ENCODE measurements around the gene STK38L. TPM values are rescaled to one million over a fixed set of nuclear protein-coding genes. Genes with fewer than 3 reads are reported as not detected.
A peak's percentile ranks its signal among the peaks of the same experiment; 100 is the strongest.

The STK38L gene
- total and polyA plus RNA-seq, 10 of the 15 experiments (the other 5 are each of a cell fraction or from before 2014, with no cell fraction given): 43.0 to 154 (median 115) TPM

- Histone ChIP-seq H3K27me3 (replicated peaks in 1 of 2; ENCODE audit: control insufficient read depth in 2 of 2, insufficient read depth in 2 of 2, low read length in 1 of 2) (no peaks in the 10 kb centered on the region), H3K4me3 (no peak overlapping the region), H3K4me1 (ENCODE audit: control insufficient read depth, insufficient read depth, low read length) (peaks cover 43% of the 10 kb centered on the region), H3K27ac (ENCODE audit: control insufficient read depth, insufficient read depth) (peak overlapping the region; percentile 96), H2AFZ (ENCODE audit: control insufficient read depth, low read depth, low read length) (peak overlapping the region; percentile 15; the same call in 1 of the 2 replicates), H3K9ac (ENCODE audit: control insufficient read depth, insufficient read depth, low read length) (peak overlapping the region; percentile 62), H3K79me2 (ENCODE audit: control insufficient read depth, insufficient read depth, low read length) (no peaks in the 10 kb centered on the region), H4K20me1 (ENCODE audit: control insufficient read depth, insufficient read depth) (no peaks in the 10 kb centered on the region), H3K36me3 (ENCODE audit: control insufficient read depth in 2 of 2, insufficient read depth in 2 of 2, low read length in 1 of 2) (no peaks in the 10 kb centered on the region), H3K9me3 (replicated peaks; ENCODE audit: control insufficient read depth, insufficient read depth, low read length) (no peaks in the 10 kb centered on the region; the same call in 1 of the 3 replicates), H3K4me2 (ENCODE audit: control insufficient read depth, insufficient read depth) (peak overlapping the region; percentile 90)
- FAIRE-seq (peak; percentile 85), DNase-seq (ENCODE audit: low read depth, low spot score) (peak; percentile 90), ATAC-seq (peak; percentile 85)
- SMC1A ChIA-PET (ENCODE audit: uncharacterized antibody, unreplicated experiment): interaction anchor here (0.7 to 7.9 kb wide), 25 partner anchors 11 to 196 kb away, joined by 3 to 145 read pairs (median 7); partner anchors contain the start of gene STK38L
- POLR2A ChIA-PET: interaction anchor here (0.5 to 6.0 kb wide), 14 partner anchors 11 to 198 kb away, joined by 3 to 70 read pairs (median 4); partner anchors contain the start of genes MED21 and STK38L
- in situ Hi-C loops (cut with MboI) (no loop called here), intact Hi-C loops (cut with micrococcal nuclease; ENCODE audit: unreplicated experiment) (loop anchor here (1.0 to 5.0 kb wide), 6 partner anchors 12 to 87 kb away; partner anchors contain the start of gene STK38L)
- WGBS (ENCODE audit: insufficient coverage, insufficient replicate concordance, low lambda C conversion rate, missing lambda C conversion rate): 0% methylated on average over 4 of the region's 4 CpGs
- RAD21 ChIA-PET (ENCODE audit: unreplicated experiment): interaction anchor here (0.6 to 10.2 kb wide), 27 partner anchors 8 to 204 kb away, joined by 3 to 73 read pairs (median 8); partner anchors contain the start of gene STK38L
- CTCF ChIA-PET: interaction anchor here (1.1 to 4.4 kb wide), 12 partner anchors 12 to 205 kb away, joined by 3 to 66 read pairs (median 4); no protein-coding TSS in a partner anchor
- BruUV-seq (replicated peaks): TSS peak; percentile 61
- peak; percentile 3; the same call in 1 of the 2 replicates for TF ChIP-seq RAD21 (IDR thresholded peaks at IDR 0.05; ENCODE audit: insufficient read depth, low read depth, low read length)
- TF ChIP-seq CEBPB (IDR thresholded peaks at IDR 0.05; ENCODE audit: borderline replicate concordance in 1 of 2, low read depth in 2 of 2, low read length in 2 of 2): no peak
- peak; percentile 64 for TF ChIP-seq RUNX3 (IDR thresholded peaks at IDR 0.05; ENCODE audit: low read length)
- no peak for TF ChIP-seq POLR2AphosphoS2 (IDR thresholded peaks at IDR 0.05; ENCODE audit: low read depth, low read length)
- TF ChIP-seq KDM1A (IDR thresholded peaks at IDR 0.05; ENCODE audit: borderline replicate concordance): no peak
- TF ChIP-seq TAF1 (IDR thresholded peaks at IDR 0.05; ENCODE audit: borderline replicate concordance, low read depth, low read length): 0 out of 2 replicates have a peak, but pooled peaks have one; percentile 42
- TF ChIP-seq CBX3 (IDR thresholded peaks at IDR 0.05; ENCODE audit: borderline replicate concordance, low read depth): no peak
- no peak for TF ChIP-seq HDAC2 (IDR thresholded peaks at IDR 0.05)
- TF ChIP-seq SIX5 (IDR thresholded peaks at IDR 0.05; ENCODE audit: low read depth, low read length, severe bottlenecking): peak; percentile 14
- TF ChIP-seq REST (IDR thresholded peaks at IDR 0.05; ENCODE audit: low read depth, low read length): no peak
- 0 out of 2 replicates have a peak, but pooled peaks have one; percentile 19 for TF ChIP-seq POLR2A (IDR thresholded peaks at IDR 0.05; ENCODE audit: low read depth, low read length)
- TF ChIP-seq RFX5 (IDR thresholded peaks at IDR 0.05; ENCODE audit: low read depth, low read length): no peak
- TF ChIP-seq WRNIP1 (IDR thresholded peaks at IDR 0.05; ENCODE audit: borderline replicate concordance, low read depth, low read length): no peak
- no peak for TF ChIP-seq GATAD2B (conservative IDR thresholded peaks at IDR 0.05; ENCODE audit: low read depth)
- TF ChIP-seq PAX5 (IDR thresholded peaks at IDR 0.05; ENCODE audit: borderline replicate concordance, low read depth, low read length): peak; percentile 29; the same call in 1 of the 2 replicates
- TF ChIP-seq IRF4 (IDR thresholded peaks at IDR 0.05; ENCODE audit: low read depth, low read length): 0 out of 2 replicates have a peak, but pooled peaks have one; percentile 8
- TF ChIP-seq KLF5 (IDR thresholded peaks at IDR 0.05; ENCODE audit: partially characterized antibody): no peak
- peak in 1 of 2 experiments; percentile 56; a peak in 1 of 4 replicates for TF ChIP-seq ETV6 (conservative IDR thresholded peaks at IDR 0.05 in 1 of 2, IDR thresholded peaks at IDR 0.05 in 1 of 2; ENCODE audit: borderline replicate concordance in 1 of 2, low read depth in 1 of 2)
- TF ChIP-seq KAT2A (conservative IDR thresholded peaks at IDR 0.05; ENCODE audit: control insufficient read depth, low read depth, low read length): no peak
- no peak for TF ChIP-seq STAT1 (conservative IDR thresholded peaks at IDR 0.05)
- TF ChIP-seq IKZF2 (IDR thresholded peaks at IDR 0.05): peak; percentile 62 to 76; a peak in 3 of 4 replicates
Measured at GRCh38 chr12:27220055-27220987, 23.8 kb upstream of the STK38L start.

Data from GM12878 (cell line).